ENCODE results near the gene TECPR2. TPM values are rescaled to one million over a fixed set of nuclear protein-coding genes. Genes with fewer than 3 reads are reported as not detected.

TECPR2 gene
- total RNA-seq, 1 donor from 2014 or later = 8.4 TPM

- H3K4me2 ChIP-seq = no peak overlapping the region
- no peaks in the 10 kb centered on the region for H3K4me1 Mint-ChIP-seq
- no peak for DNase-seq (ENCODE audit: low spot score)
- H4K20me1 ChIP-seq (ENCODE audit: low read depth) = no peaks in the 10 kb centered on the region
- TF ChIP-seq EZH2 (IDR thresholded peaks at IDR 0.05) (no peak), EZH2phosphoT487 (IDR thresholded peaks at IDR 0.05) (no peak), CTCF (IDR thresholded peaks at IDR 0.05) (no peak)
- H3K9ac ChIP-seq = no peak overlapping the region
- H3K36me3 Mint-ChIP-seq = peaks cover 32% of the 10 kb centered on the region
- H3K9me3 Mint-ChIP-seq = no peaks in the 10 kb centered on the region
- H3K4me3 ChIP-seq = no peak overlapping the region
- no peaks in the 10 kb centered on the region for H3K9me3 ChIP-seq (ENCODE audit: low read depth)
- H3K79me2 ChIP-seq (ENCODE audit: low read depth) = no peaks in the 10 kb centered on the region
- H3K4me3 Mint-ChIP-seq = no peak overlapping the region
- H3K27me3 Mint-ChIP-seq (ENCODE audit: insufficient read depth, low read depth) = peaks cover 2% of the 10 kb centered on the region
- H3K4me1 ChIP-seq = no peaks in the 10 kb centered on the region
- no peak overlapping the region for H2AFZ ChIP-seq (replicated peaks)
- H3F3A ChIP-seq (ENCODE audit: low read depth) = no peaks in the 10 kb centered on the region
- H3K27ac Mint-ChIP-seq = no peak overlapping the region
- H3K36me3 ChIP-seq = no peaks in the 10 kb centered on the region
- no peaks in the 10 kb centered on the region for H3K27me3 ChIP-seq
- H3K27ac ChIP-seq = no peak overlapping the region
Measured at GRCh38 chr14:102462391-102462790, 99.7 kb downstream of the TECPR2 start.

GRCh38 chr14:102464006-102464405 lies 101.3 kb downstream of the TECPR2 start:
- H4K20me1 ChIP-seq (ENCODE audit: low read depth) = no peaks in the 10 kb centered on the region
- no peak overlapping the region for H3K27ac ChIP-seq
- Mint-ChIP-seq H3K36me3 (peaks cover 36% of the 10 kb centered on the region), H3K9me3 (no peaks in the 10 kb centered on the region), H3K27ac (no peak overlapping the region), H3K4me3 (no peak overlapping the region), H3K27me3 (ENCODE audit: insufficient read depth, low read depth) (peaks cover 2% of the 10 kb centered on the region), H3K4me1 (no peaks in the 10 kb centered on the region)
- no peak for DNase-seq (ENCODE audit: low spot score)
- H3K27me3 ChIP-seq = no peaks in the 10 kb centered on the region
- H3K4me2 ChIP-seq = no peak overlapping the region
- no peaks in the 10 kb centered on the region for H3K4me1 ChIP-seq
- H3K4me3 ChIP-seq = no peak overlapping the region
- no peak overlapping the region for H3K9ac ChIP-seq
- no peak overlapping the region for H2AFZ ChIP-seq (replicated peaks)
- H3K9me3 ChIP-seq (ENCODE audit: low read depth) = no peaks in the 10 kb centered on the region
- no peaks in the 10 kb centered on the region for H3F3A ChIP-seq (ENCODE audit: low read depth)
- H3K79me2 ChIP-seq (ENCODE audit: low read depth) = no peaks in the 10 kb centered on the region
- H3K36me3 ChIP-seq = no peaks in the 10 kb centered on the region
- TF ChIP-seq EZH2 (IDR thresholded peaks at IDR 0.05) (no peak), EZH2phosphoT487 (IDR thresholded peaks at IDR 0.05) (no peak), CTCF (IDR thresholded peaks at IDR 0.05) (no peak)

- H3F3A ChIP-seq (ENCODE audit: low read depth) = no peaks in the 10 kb centered on the region
- no peak overlapping the region for H3K4me3 Mint-ChIP-seq
- no peaks in the 10 kb centered on the region for H3K36me3 ChIP-seq
- H3K36me3 Mint-ChIP-seq = peaks cover 38% of the 10 kb centered on the region
- peaks cover 2% of the 10 kb centered on the region for H3K27me3 Mint-ChIP-seq (ENCODE audit: insufficient read depth, low read depth)
- H3K4me1 ChIP-seq = no peaks in the 10 kb centered on the region
- DNase-seq (ENCODE audit: low spot score) = no peak
- no peak overlapping the region for H2AFZ ChIP-seq (replicated peaks)
- no peak overlapping the region for H3K27ac ChIP-seq
- no peaks in the 10 kb centered on the region for H4K20me1 ChIP-seq (ENCODE audit: low read depth)
- no peak overlapping the region for H3K4me2 ChIP-seq
- H3K4me3 ChIP-seq = no peak overlapping the region
- H3K79me2 ChIP-seq (ENCODE audit: low read depth) = no peaks in the 10 kb centered on the region
- H3K9me3 Mint-ChIP-seq = no peaks in the 10 kb centered on the region
- no peak overlapping the region for H3K9ac ChIP-seq
- H3K27me3 ChIP-seq = no peaks in the 10 kb centered on the region
- TF ChIP-seq CTCF (IDR thresholded peaks at IDR 0.05) = no peak
- TF ChIP-seq EZH2phosphoT487 (IDR thresholded peaks at IDR 0.05) = no peak
- no peak for TF ChIP-seq EZH2 (IDR thresholded peaks at IDR 0.05)
- no peaks in the 10 kb centered on the region for H3K4me1 Mint-ChIP-seq
- no peak overlapping the region for H3K27ac Mint-ChIP-seq
- H3K9me3 ChIP-seq (ENCODE audit: low read depth) = no peaks in the 10 kb centered on the region
Measured at GRCh38 chr14:102464846-102465341, 102.2 kb downstream of the TECPR2 start.

All from neural progenitor cell (in vitro differentiated cells).